A673 (cell line): ENCODE measurements around the gene LSM11.

Experiments used
- CTCF ChIP-seq: fragments of 300-800, 200-600 bp; sonication (generic); conservative IDR thresholded peaks from 2 replicates; pipeline ENCODE4 v1.5.1; 2017; ENCODE audit warnings: low read depth, mild to moderate bottlenecking, antibody characterized with exemption, low read length, moderate library complexity, mixed read lengths
- EZH2 ChIP-seq: fragments of 200-600 bp; sonication (generic); IDR thresholded peaks from 2 replicates; pipeline ENCODE4 v1.6.1; 2017; ENCODE audit warnings: borderline replicate concordance, low read depth, mild to moderate bottlenecking, mixed read lengths, antibody characterized with exemption, low read length; ENCODE audit not compliant: poor library complexity, severe bottlenecking

DNA sequence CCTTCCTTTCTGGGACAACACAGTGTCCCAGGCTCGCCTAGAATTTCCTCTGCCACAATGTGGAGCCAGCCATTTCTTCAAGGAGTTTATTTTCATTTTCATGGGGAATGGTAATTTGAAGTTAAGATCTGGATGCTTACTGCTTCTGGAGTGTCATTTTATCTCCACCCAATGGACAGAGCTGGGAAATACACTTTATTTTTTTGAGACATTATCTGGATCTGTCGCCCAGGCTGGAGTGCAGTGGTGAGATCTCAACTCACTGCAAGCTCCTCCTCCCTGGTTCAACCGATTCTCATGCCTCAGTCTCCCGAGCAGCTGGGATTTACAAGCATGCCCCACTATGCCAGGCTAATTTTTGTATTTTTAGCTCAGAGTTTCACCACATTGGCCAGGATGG, 25.0 kb upstream of the LSM11 start:
- TF ChIP-seq CTCF (peak; percentile 56), EZH2 (no peak)
